Measurements from ENCODE around the gene ATP6V1C2. TPM values are rescaled to one million over a fixed set of nuclear protein-coding genes. Genes with fewer than 3 reads are reported as not detected.
A peak's percentile ranks its signal among the peaks of the same experiment; 100 is the strongest.

ATP6V1C2 gene
- total RNA-seq, 5 donors from 2014 or later (not counting 1 experiment from before 2014, with no cell fraction given): 0.36 TPM; not detected in 4

DNA sequence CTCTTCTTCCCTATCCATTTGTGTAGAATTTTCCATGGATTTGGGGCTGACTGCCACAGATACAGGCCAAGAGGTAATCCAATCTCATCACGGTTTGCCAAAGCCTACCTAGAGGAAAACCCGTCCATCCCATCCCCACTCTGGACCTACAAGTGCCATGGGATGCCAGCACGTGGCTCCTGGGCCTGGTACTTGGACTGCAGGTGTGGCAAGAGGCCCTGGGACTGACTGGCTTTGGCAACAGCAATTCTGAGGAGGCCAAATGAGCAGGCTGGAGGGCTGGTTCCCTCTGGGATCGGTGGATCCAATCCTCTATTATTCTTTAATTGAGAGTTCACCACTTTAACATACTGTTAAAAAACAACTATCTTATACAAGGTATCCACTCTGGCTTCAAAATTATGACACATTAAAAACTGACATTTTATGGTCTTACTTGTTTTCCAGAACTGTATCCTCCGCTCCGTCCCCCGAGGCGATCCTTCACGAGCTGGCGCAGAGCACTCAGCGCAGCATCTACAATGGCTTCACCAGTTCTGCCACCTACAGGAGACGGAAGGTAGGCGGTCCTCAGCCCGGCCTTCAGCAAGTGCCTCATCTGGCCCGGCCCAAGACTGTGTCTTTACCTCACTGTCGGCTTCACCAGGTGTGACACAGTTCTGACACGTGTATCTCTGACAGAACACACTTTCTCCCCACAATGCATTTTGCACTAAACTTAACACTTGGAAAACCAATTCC lies 71.4 kb downstream of the ATP6V1C2 start:
- DNase-seq (no peak), ATAC-seq (replicated peaks in 1 of 4) (no peak)
- whole genome bisulfite sequencing (ENCODE audit: insufficient coverage): 95% methylated on average over 9 of the region's 17 CpGs
- Mint-ChIP-seq H3K4me1 (peaks cover 0 to 38% (median 15%) of the 10 kb centered on the region in 3 donors), H3K4me3 (no peak overlapping the region), H3K27ac (peak overlapping the region; percentile 50 to 92), H3K9me3 (no peaks in the 10 kb centered on the region), H3K36me3 (peaks cover 60% of the 10 kb centered on the region), H3K27me3 (no peaks in the 10 kb centered on the region)
- H3K4me1 ChIP-seq (ENCODE audit: control insufficient read depth in 1 of 2, extremely low read depth in 1 of 2, insufficient read depth in 2 of 2, low read length in 2 of 2): peaks cover 0 to 10% of the 10 kb centered on the region in 2 experiments
- H3K36me3 ChIP-seq (ENCODE audit: control insufficient read depth in 2 of 2, extremely low read depth in 1 of 2, insufficient read depth in 1 of 2, low read length in 1 of 2): peaks cover 19 to 82% of the 10 kb centered on the region in 2 donors
- H3K9me3 ChIP-seq: no peaks in the 10 kb centered on the region
- H3K27ac ChIP-seq (ENCODE audit: low read length): peak overlapping the region; percentile 50
- H3K4me3 ChIP-seq (ENCODE audit: control insufficient read depth in 1 of 2, extremely low read depth in 1 of 2, low read length in 1 of 2): no peak overlapping the region
- ChIA-PET POLR2A (interaction anchor here (0.6 kb wide), 2 partner anchors 10 to 1219 kb away, joined by 4 to 17 read pairs; no protein-coding TSS in a partner anchor), CTCF (interaction anchor here in 1 of 2 donors (0.6 kb wide), 1 partner anchor 1932 kb away, joined by 3 read pairs; no protein-coding TSS in a partner anchor)
- H3K27me3 ChIP-seq (replicated peaks in 1 of 2; ENCODE audit: control insufficient read depth in 2 of 2, extremely low read depth in 1 of 2, insufficient read depth in 2 of 2, low read length in 1 of 2): no peaks in the 10 kb centered on the region

DNA sequence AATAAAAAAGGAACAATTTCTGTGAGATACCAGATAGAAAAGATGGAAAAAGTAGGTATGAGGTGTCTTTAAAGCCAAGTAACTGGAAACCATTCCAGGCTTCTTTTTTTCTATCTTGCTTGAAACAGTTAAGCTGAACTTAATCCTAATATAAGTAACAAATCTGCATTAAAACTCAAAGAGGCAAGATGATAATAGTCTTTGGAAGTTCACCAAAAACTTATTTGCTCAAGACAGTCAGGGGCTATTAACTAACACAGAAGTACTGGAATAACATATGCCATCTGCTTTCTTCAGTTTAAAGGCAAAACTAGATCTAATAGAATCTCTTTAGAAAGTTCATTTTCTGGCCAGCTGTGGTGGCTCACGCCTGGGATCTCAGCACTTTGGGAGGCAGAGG lies 72.4 kb downstream of the ATP6V1C2 start:
- H3K4me3 ChIP-seq (ENCODE audit: control insufficient read depth in 1 of 2, extremely low read depth in 1 of 2, low read length in 1 of 2): no peak overlapping the region
- ChIA-PET POLR2A (no interaction called here), CTCF (interaction anchor here in 1 of 2 donors (0.6 kb wide), 1 partner anchor 411 kb away, joined by 5 read pairs; no protein-coding TSS in a partner anchor)
- peaks cover 0 to 10% of the 10 kb centered on the region in 2 experiments for H3K4me1 ChIP-seq (ENCODE audit: control insufficient read depth in 1 of 2, extremely low read depth in 1 of 2, insufficient read depth in 2 of 2, low read length in 2 of 2)
- Mint-ChIP-seq H3K9me3 (no peaks in the 10 kb centered on the region), H3K4me3 (no peak overlapping the region), H3K27ac (no peak overlapping the region), H3K36me3 (peaks cover 57% of the 10 kb centered on the region), H3K4me1 (peaks cover 3 to 37% (median 19%) of the 10 kb centered on the region in 3 donors), H3K27me3 (no peaks in the 10 kb centered on the region)
- H3K9me3 ChIP-seq: no peaks in the 10 kb centered on the region
- no peak overlapping the region for H3K27ac ChIP-seq (ENCODE audit: low read length)
- DNase-seq (no peak), ATAC-seq (replicated peaks in 1 of 4) (no peak)
- H3K36me3 ChIP-seq (ENCODE audit: control insufficient read depth in 2 of 2, extremely low read depth in 1 of 2, insufficient read depth in 1 of 2, low read length in 1 of 2): peaks cover 15 to 73% of the 10 kb centered on the region in 2 donors
- WGBS (ENCODE audit: insufficient coverage): 100% methylated on average over 1 of the region's 1 CpG
- no peaks in the 10 kb centered on the region for H3K27me3 ChIP-seq (replicated peaks in 1 of 2; ENCODE audit: control insufficient read depth in 2 of 2, extremely low read depth in 1 of 2, insufficient read depth in 2 of 2, low read length in 1 of 2)

DNA sequence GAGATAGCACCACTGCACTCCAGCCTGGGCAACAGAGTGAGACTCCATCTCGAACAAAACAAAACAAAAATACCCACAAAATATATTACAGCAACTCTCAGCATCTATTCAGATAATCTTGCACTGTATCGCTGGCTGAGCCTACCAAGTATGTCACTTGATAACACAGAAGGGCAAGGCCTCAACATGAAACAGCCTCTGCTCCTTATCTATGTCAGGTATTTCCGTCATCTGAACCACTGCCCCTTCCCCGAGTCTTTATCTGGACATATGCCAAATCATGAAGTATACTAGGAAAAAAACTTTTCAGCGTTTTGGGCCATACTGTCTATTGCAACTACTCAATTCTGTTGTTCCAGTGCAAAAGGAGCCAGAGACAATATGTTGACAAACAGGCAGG lies 73.4 kb downstream of the ATP6V1C2 start:
- ChIA-PET POLR2A (no interaction called here), CTCF (no interaction called here)
- Histone ChIP-seq H3K27me3 (replicated peaks in 1 of 2; ENCODE audit: control insufficient read depth in 2 of 2, extremely low read depth in 1 of 2, insufficient read depth in 2 of 2, low read length in 1 of 2) (no peaks in the 10 kb centered on the region), H3K27ac (ENCODE audit: low read length) (no peak overlapping the region), H3K9me3 (no peaks in the 10 kb centered on the region), H3K4me3 (ENCODE audit: control insufficient read depth in 1 of 2, extremely low read depth in 1 of 2, low read length in 1 of 2) (no peak overlapping the region), H3K36me3 (ENCODE audit: control insufficient read depth in 2 of 2, extremely low read depth in 1 of 2, insufficient read depth in 1 of 2, low read length in 1 of 2) (peaks cover 12 to 63% of the 10 kb centered on the region in 2 donors), H3K4me1 (ENCODE audit: control insufficient read depth in 1 of 2, extremely low read depth in 1 of 2, insufficient read depth in 2 of 2, low read length in 2 of 2) (peaks cover 0 to 10% of the 10 kb centered on the region in 2 experiments)
- Mint-ChIP-seq H3K4me3 (no peak overlapping the region), H3K27me3 (no peaks in the 10 kb centered on the region), H3K9me3 (no peaks in the 10 kb centered on the region), H3K27ac (no peak overlapping the region), H3K4me1 (peaks cover 7 to 38% (median 24%) of the 10 kb centered on the region in 3 donors), H3K36me3 (peaks cover 53% of the 10 kb centered on the region)
- DNase-seq (no peak), ATAC-seq (replicated peaks in 1 of 4) (no peak)
- WGBS (ENCODE audit: insufficient coverage): 94% methylated on average over 2 of the region's 5 CpGs

- H3K9me3 ChIP-seq: no peaks in the 10 kb centered on the region
- Mint-ChIP-seq H3K4me3 (no peak overlapping the region), H3K36me3 (peaks cover 48% of the 10 kb centered on the region), H3K9me3 (no peaks in the 10 kb centered on the region), H3K27ac (no peak overlapping the region), H3K27me3 (no peaks in the 10 kb centered on the region), H3K4me1 (peaks cover 7 to 32% (median 25%) of the 10 kb centered on the region in 3 donors)
- H3K27me3 ChIP-seq (replicated peaks in 1 of 2; ENCODE audit: control insufficient read depth in 2 of 2, extremely low read depth in 1 of 2, insufficient read depth in 2 of 2, low read length in 1 of 2): no peaks in the 10 kb centered on the region
- H3K27ac ChIP-seq (ENCODE audit: low read length): no peak overlapping the region
- DNase-seq (no peak), ATAC-seq (replicated peaks in 1 of 4) (no peak)
- peaks cover 12 to 61% of the 10 kb centered on the region in 2 donors for H3K36me3 ChIP-seq (ENCODE audit: control insufficient read depth in 2 of 2, extremely low read depth in 1 of 2, insufficient read depth in 1 of 2, low read length in 1 of 2)
- H3K4me1 ChIP-seq (ENCODE audit: control insufficient read depth in 1 of 2, extremely low read depth in 1 of 2, insufficient read depth in 2 of 2, low read length in 2 of 2): peaks cover 0 to 10% of the 10 kb centered on the region in 2 experiments
- 33% methylated on average over 3 of the region's 7 CpGs for WGBS (ENCODE audit: insufficient coverage)
- CTCF ChIA-PET: no interaction called here
- no peak overlapping the region for H3K4me3 ChIP-seq (ENCODE audit: control insufficient read depth in 1 of 2, extremely low read depth in 1 of 2, low read length in 1 of 2)
- POLR2A ChIA-PET: no interaction called here
These were observed 74.1 kb downstream of the ATP6V1C2 start for GRCh38 chr2:10795508-10796046.

GRCh38 chr2:10796703-10797102 lies 75.3 kb downstream of the ATP6V1C2 start:
- H3K4me3 Mint-ChIP-seq: no peak overlapping the region
- H3K4me1 Mint-ChIP-seq: peaks cover 7 to 23% (median 20%) of the 10 kb centered on the region in 3 donors
- POLR2A ChIA-PET: no interaction called here
- no peaks in the 10 kb centered on the region for H3K9me3 Mint-ChIP-seq
- Histone ChIP-seq H3K4me1 (ENCODE audit: control insufficient read depth in 1 of 2, extremely low read depth in 1 of 2, insufficient read depth in 2 of 2, low read length in 2 of 2) (peaks cover 0 to 4% of the 10 kb centered on the region in 2 experiments), H3K4me3 (ENCODE audit: control insufficient read depth in 1 of 2, extremely low read depth in 1 of 2, low read length in 1 of 2) (no peak overlapping the region), H3K27ac (ENCODE audit: low read length) (no peak overlapping the region), H3K27me3 (replicated peaks in 1 of 2; ENCODE audit: control insufficient read depth in 2 of 2, extremely low read depth in 1 of 2, insufficient read depth in 2 of 2, low read length in 1 of 2) (no peaks in the 10 kb centered on the region), H3K9me3 (no peaks in the 10 kb centered on the region), H3K36me3 (ENCODE audit: control insufficient read depth in 2 of 2, extremely low read depth in 1 of 2, insufficient read depth in 1 of 2, low read length in 1 of 2) (peaks cover 10 to 63% of the 10 kb centered on the region in 2 donors)
- CTCF ChIA-PET: interaction anchor here (0.6 kb wide), 2 partner anchors 944 to 1217 kb away, joined by 3 to 4 read pairs; no protein-coding TSS in a partner anchor
- H3K36me3 Mint-ChIP-seq: peaks cover 42% of the 10 kb centered on the region
- no peak for DNase-seq
- peak overlapping the region in 1 of 2 donors; percentile 23 for H3K27ac Mint-ChIP-seq
- no peak for ATAC-seq (replicated peaks in 1 of 4)
- WGBS (ENCODE audit: insufficient coverage): 75% methylated on average over 2 of the region's 2 CpGs
- no peaks in the 10 kb centered on the region for H3K27me3 Mint-ChIP-seq

GRCh38 chr2:10798783-10799182 lies 77.4 kb downstream of the ATP6V1C2 start:
- no peak overlapping the region for H3K27ac Mint-ChIP-seq

More at GRCh38 chr2:10798783-10799182, 77.4 kb downstream of the ATP6V1C2 start:
- Mint-ChIP-seq H3K27me3 (no peaks in the 10 kb centered on the region), H3K36me3 (peaks cover 37% of the 10 kb centered on the region), H3K9me3 (no peaks in the 10 kb centered on the region), H3K4me1 (peaks cover 15 to 20% (median 18%) of the 10 kb centered on the region in 3 donors), H3K4me3 (no peak overlapping the region)
- Histone ChIP-seq H3K27me3 (replicated peaks in 1 of 2; ENCODE audit: control insufficient read depth in 2 of 2, extremely low read depth in 1 of 2, insufficient read depth in 2 of 2, low read length in 1 of 2) (no peaks in the 10 kb centered on the region), H3K36me3 (ENCODE audit: control insufficient read depth in 2 of 2, extremely low read depth in 1 of 2, insufficient read depth in 1 of 2, low read length in 1 of 2) (peaks cover 3 to 51% of the 10 kb centered on the region in 2 donors), H3K4me1 (ENCODE audit: control insufficient read depth in 1 of 2, extremely low read depth in 1 of 2, insufficient read depth in 2 of 2, low read length in 2 of 2) (no peaks in the 10 kb centered on the region), H3K27ac (ENCODE audit: low read length) (no peak overlapping the region), H3K9me3 (no peaks in the 10 kb centered on the region), H3K4me3 (ENCODE audit: control insufficient read depth in 1 of 2, extremely low read depth in 1 of 2, low read length in 1 of 2) (no peak overlapping the region)
- DNase-seq (no peak), ATAC-seq (replicated peaks in 1 of 4) (no peak)
- ChIA-PET POLR2A (interaction anchor here in 1 of 2 donors (0.6 kb wide), 1 partner anchor 105 kb away, joined by 3 read pairs; no protein-coding TSS in a partner anchor), CTCF (interaction anchor here in 1 of 2 donors (1.4 kb wide), 1 partner anchor 331 kb away, joined by 3 read pairs; no protein-coding TSS in a partner anchor)
- no CpG with 5 or more reads among the region's 8 CpGs for WGBS (ENCODE audit: insufficient coverage)

All from T-cell (primary cell).